Measurements from ENCODE around the gene KDM4C. TPM values are rescaled to one million over a fixed set of nuclear protein-coding genes. Genes with fewer than 3 reads are reported as not detected.

KDM4C gene
- total RNA-seq, 1 donor from 2014 or later = 16.5 TPM

DNA sequence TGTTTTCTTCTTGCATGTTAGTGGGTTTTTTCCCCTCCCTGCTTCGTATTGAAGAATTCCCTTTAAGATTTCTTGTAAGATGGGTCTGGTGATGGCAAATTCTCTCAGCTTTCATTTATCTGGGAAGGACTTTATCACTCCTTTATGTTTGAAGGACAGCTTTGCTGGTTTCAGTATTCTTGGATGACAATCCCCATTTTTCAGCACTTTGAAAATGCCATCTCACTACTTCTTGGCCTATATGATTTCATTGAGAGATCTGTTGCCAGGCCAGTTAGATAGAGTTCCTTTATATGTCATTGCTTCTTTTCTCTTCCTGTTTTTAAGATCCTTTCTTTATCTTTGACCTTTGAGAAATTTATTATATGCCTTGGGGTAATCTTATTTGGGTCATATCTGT lies 106.3 kb downstream of the KDM4C start:
- no peak overlapping the region for H3K4me3 ChIP-seq (ENCODE audit: low read depth, low read length)
- no peak for DNase-seq (ENCODE audit: low read depth)
- TF ChIP-seq CTCF (conservative IDR thresholded peaks at IDR 0.05; ENCODE audit: low read depth, low read length) = no peak

DNA sequence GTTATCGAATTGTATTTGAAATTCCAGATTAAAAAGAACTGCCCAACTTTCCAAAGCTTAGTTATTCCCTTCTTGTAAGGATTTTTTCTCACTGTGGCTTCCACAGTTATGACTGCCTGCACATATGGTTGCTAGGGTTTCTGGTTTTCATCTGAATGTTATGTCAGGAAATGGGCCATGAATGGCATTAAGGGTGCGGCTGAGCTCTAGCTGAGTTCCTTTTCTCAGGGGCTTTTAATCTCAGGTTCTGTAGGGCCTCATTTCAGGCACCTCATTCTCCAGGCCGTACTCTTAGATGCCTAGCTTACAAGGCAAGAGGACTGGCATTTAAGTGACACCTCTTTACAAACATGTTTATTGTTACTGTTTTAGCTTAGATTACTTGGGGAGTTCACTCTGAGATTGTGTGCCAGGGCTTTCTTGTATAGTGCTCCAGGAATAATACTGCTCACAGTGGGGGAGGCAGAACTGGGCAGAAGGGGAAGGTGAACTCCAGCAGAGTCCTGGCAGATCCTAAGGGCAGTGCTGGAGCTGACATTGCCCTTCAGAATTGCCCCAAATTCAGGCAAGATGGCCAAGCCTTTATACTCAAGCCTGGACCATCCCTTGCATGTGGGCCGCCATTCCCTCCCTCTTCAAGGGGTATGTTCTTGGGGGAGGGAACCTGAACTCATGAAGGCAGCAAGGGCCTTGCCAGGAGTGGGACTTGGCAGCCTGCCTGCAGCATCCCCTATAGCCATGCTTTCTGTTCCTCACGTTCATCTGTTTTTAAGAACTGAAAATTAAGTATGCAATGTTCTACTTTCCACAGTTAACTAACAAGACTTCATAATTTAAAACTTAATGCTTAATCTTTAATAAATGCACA lies 111.5 kb downstream of the KDM4C start:
- no peak for DNase-seq (ENCODE audit: low read depth)
- H3K4me3 ChIP-seq (ENCODE audit: low read depth, low read length) = no peak overlapping the region
- TF ChIP-seq CTCF (conservative IDR thresholded peaks at IDR 0.05; ENCODE audit: low read depth, low read length) = no peak

DNA sequence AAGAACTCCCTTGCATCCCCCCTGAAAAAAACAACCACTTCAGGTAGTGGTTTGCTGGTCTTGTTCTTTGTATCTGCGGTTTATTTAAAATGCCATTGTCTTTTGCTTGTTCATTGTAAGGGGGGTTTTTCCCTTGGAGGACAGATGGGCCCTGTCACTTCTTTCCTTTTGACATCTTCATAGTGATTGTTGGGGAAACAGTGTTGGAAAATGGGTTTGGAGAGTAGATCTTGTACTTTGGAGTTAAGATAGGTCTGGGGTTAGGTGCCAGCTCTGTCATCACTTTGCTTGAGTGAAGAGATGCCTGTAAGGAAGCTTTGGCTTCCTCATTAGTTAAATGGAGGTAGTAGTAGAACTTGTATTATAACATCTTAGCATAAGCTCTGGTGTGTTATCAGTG lies 112.4 kb downstream of the KDM4C start:
- no peak overlapping the region for H3K4me3 ChIP-seq (ENCODE audit: low read depth, low read length)
- DNase-seq (ENCODE audit: low read depth) = no peak
- no peak for TF ChIP-seq CTCF (conservative IDR thresholded peaks at IDR 0.05; ENCODE audit: low read depth, low read length)

GRCh38 chr9:6870650-6871477 lies 113.1 kb downstream of the KDM4C start:
- TF ChIP-seq CTCF (conservative IDR thresholded peaks at IDR 0.05; ENCODE audit: low read depth, low read length) = no peak
- no peak overlapping the region for H3K4me3 ChIP-seq (ENCODE audit: low read depth, low read length)
- DNase-seq (ENCODE audit: low read depth) = no peak

GRCh38 chr9:6873857-6874256 lies 116.1 kb downstream of the KDM4C start:
- TF ChIP-seq CTCF (conservative IDR thresholded peaks at IDR 0.05; ENCODE audit: low read depth, low read length) = no peak
- H3K4me3 ChIP-seq (ENCODE audit: low read depth, low read length) = no peak overlapping the region
- DNase-seq (ENCODE audit: low read depth) = no peak

- no peak for DNase-seq (ENCODE audit: low read depth)
- H3K4me3 ChIP-seq (ENCODE audit: low read depth, low read length) = no peak overlapping the region
- TF ChIP-seq CTCF (conservative IDR thresholded peaks at IDR 0.05; ENCODE audit: low read depth, low read length) = no peak
Observed at GRCh38 chr9:6876195-6876894, 118.6 kb downstream of the KDM4C start.
